GM23338 (cell line): Measurements from ENCODE around the gene EFNA4.

Experiments
- CREB1 ChIP-seq: fragments of 250-450 bp; sonication (Bioruptor Pico); IDR thresholded peaks from 2 replicates; pipeline ENCODE4 v1.5.0; 2020; ENCODE audit warnings: low read depth, mild to moderate bottlenecking, moderate library complexity
- POLR2AphosphoS5 ChIP-seq: IDR thresholded peaks from 2 replicates; pipeline ENCODE4 v1.6.1; 2016; ENCODE audit warnings: antibody characterized with exemption, low read depth
- TF ChIP-seq, protein P1 (sequence below), 2 experiments: fragments of 200-600 bp in 1 of 2; sonication (generic) in 1 of 2; conservative IDR thresholded peaks; 2 replicates each; pipeline versions ENCODE4 v1.5.1 to v1.6.1; 2016 to 2017; ENCODE audit warnings: antibody characterized with exemption in 2 of 2, low read depth in 2 of 2, mild to moderate bottlenecking in 2 of 2, moderate library complexity in 1 of 2
- TF ChIP-seq, protein P2 (sequence below): IDR thresholded peaks from one replicate; pipeline ENCODE4 v1.6.1; 2018; ENCODE audit warnings: antibody characterized with exemption; ENCODE audit not compliant: unreplicated experiment

DNA sequence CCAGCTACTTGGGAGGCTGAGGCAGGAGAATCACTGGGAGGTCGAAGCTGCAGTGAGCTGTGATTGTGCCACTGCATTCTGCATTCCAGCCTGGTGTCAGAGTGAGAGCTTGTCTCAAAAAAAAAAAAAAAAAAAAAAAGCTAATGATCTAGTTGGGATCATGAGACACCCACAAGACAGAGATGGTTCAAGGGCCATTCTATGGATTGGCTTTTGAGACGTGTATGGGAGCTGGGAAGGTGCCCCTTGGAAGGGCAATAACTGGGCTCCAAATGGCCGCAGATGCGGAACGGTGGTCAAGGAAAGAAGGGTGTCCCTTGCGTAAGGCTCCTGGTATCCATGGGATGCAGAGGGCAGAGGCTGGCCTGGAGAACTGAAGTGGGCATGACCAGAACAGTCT, 19.2 kb upstream of the EFNA4 start:
- TF ChIP-seq, protein P1, sequence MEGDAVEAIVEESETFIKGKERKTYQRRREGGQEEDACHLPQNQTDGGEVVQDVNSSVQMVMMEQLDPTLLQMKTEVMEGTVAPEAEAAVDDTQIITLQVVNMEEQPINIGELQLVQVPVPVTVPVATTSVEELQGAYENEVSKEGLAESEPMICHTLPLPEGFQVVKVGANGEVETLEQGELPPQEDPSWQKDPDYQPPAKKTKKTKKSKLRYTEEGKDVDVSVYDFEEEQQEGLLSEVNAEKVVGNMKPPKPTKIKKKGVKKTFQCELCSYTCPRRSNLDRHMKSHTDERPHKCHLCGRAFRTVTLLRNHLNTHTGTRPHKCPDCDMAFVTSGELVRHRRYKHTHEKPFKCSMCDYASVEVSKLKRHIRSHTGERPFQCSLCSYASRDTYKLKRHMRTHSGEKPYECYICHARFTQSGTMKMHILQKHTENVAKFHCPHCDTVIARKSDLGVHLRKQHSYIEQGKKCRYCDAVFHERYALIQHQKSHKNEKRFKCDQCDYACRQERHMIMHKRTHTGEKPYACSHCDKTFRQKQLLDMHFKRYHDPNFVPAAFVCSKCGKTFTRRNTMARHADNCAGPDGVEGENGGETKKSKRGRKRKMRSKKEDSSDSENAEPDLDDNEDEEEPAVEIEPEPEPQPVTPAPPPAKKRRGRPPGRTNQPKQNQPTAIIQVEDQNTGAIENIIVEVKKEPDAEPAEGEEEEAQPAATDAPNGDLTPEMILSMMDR (conservative IDR thresholded peaks at IDR 0.05; ENCODE audit: low read depth in 2 of 2), result no peak
- TF ChIP-seq, protein P2, sequence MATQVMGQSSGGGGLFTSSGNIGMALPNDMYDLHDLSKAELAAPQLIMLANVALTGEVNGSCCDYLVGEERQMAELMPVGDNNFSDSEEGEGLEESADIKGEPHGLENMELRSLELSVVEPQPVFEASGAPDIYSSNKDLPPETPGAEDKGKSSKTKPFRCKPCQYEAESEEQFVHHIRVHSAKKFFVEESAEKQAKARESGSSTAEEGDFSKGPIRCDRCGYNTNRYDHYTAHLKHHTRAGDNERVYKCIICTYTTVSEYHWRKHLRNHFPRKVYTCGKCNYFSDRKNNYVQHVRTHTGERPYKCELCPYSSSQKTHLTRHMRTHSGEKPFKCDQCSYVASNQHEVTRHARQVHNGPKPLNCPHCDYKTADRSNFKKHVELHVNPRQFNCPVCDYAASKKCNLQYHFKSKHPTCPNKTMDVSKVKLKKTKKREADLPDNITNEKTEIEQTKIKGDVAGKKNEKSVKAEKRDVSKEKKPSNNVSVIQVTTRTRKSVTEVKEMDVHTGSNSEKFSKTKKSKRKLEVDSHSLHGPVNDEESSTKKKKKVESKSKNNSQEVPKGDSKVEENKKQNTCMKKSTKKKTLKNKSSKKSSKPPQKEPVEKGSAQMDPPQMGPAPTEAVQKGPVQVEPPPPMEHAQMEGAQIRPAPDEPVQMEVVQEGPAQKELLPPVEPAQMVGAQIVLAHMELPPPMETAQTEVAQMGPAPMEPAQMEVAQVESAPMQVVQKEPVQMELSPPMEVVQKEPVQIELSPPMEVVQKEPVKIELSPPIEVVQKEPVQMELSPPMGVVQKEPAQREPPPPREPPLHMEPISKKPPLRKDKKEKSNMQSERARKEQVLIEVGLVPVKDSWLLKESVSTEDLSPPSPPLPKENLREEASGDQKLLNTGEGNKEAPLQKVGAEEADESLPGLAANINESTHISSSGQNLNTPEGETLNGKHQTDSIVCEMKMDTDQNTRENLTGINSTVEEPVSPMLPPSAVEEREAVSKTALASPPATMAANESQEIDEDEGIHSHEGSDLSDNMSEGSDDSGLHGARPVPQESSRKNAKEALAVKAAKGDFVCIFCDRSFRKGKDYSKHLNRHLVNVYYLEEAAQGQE, result no peak
- no peak for TF ChIP-seq POLR2AphosphoS5
- TF ChIP-seq CREB1, result no peak
